Body of pancreas (tissue), 4 donors: ENCODE measurements around the gene GUK1.

ENCODE experiments used
- POLR2A ChIP-seq, 3 donors: fragments of 450-650 bp; IDR thresholded peaks; one replicate each; pipeline ENCODE4 v1.6.1; 2016; ENCODE audit warnings: antibody characterized with exemption in 3 of 3, mild to moderate bottlenecking in 2 of 3
- TF ChIP-seq, protein P1 (sequence below), 7 experiments: fragments of 450-650 bp in 4 of 7; fragments of 200-600 bp in 3 of 7; sonication (generic) in 3 of 7; IDR thresholded peaks; one replicate each; pipeline ENCODE4 v1.5.1; 2016 to 2019; ENCODE audit warnings: antibody characterized with exemption in 7 of 7

GRCh38 chr1:228098323-228098931 lies 41.7 kb upstream of the GUK1 start:
- TF ChIP-seq, protein P1, sequence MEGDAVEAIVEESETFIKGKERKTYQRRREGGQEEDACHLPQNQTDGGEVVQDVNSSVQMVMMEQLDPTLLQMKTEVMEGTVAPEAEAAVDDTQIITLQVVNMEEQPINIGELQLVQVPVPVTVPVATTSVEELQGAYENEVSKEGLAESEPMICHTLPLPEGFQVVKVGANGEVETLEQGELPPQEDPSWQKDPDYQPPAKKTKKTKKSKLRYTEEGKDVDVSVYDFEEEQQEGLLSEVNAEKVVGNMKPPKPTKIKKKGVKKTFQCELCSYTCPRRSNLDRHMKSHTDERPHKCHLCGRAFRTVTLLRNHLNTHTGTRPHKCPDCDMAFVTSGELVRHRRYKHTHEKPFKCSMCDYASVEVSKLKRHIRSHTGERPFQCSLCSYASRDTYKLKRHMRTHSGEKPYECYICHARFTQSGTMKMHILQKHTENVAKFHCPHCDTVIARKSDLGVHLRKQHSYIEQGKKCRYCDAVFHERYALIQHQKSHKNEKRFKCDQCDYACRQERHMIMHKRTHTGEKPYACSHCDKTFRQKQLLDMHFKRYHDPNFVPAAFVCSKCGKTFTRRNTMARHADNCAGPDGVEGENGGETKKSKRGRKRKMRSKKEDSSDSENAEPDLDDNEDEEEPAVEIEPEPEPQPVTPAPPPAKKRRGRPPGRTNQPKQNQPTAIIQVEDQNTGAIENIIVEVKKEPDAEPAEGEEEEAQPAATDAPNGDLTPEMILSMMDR (IDR thresholded peaks at IDR 0.05) = no peak
- TF ChIP-seq POLR2A (IDR thresholded peaks at IDR 0.05) = no peak
